HEK293 (cell line): ENCODE data around the gene ACCSL.

Experiments
- CTCF ChIA-PET: fragments of 350-600 bp; formaldehyde crosslinking; extraction: SDS; loops from one replicate; lab custom pipeline; 2021; ENCODE audit warnings: antibody characterized with exemption; lab: Yijun Ruan, JAX
- POLR2A ChIA-PET: fragments of 300-600 bp; formaldehyde crosslinking; extraction: SDS; loops from one replicate; lab custom pipeline; 2020; ENCODE audit warnings: antibody characterized with exemption, inconsistent platforms; lab: Yijun Ruan, JAX
- H3K27ac ChIP-seq: fragments of 200-500 bp; sonication (Bioruptor generic); 2 replicates; pipeline ENCODE4 v1.5.1; 2014; ENCODE audit warnings: low read depth, low read length, control low read depth, inconsistent platforms; ENCODE audit errors: extremely low read depth
- H3K36me3 ChIP-seq, 2 experiments: fragments of 200-500 bp in 1 of 2; sonication (Bioruptor generic) in 1 of 2; 1 replicate in 1 of 2; 2 replicates in 1 of 2; pipeline ENCODE4 v1.5.1; 2014 to 2017; ENCODE audit warnings: inconsistent platforms in 2 of 2, low read length in 2 of 2; ENCODE audit not compliant: control insufficient read depth in 2 of 2, insufficient read depth in 1 of 2
- H3K4me1 ChIP-seq: fragments of 200-500 bp; sonication (Bioruptor generic); 2 replicates; pipeline ENCODE4 v1.5.1; 2014; ENCODE audit warnings: mild to moderate bottlenecking, low read length, inconsistent platforms; ENCODE audit not compliant: control insufficient read depth, insufficient read depth
- H3K4me3 ChIP-seq: 2 replicates; pipeline ENCODE4 v1.5.1; 2011; ENCODE audit warnings: low read depth, mild to moderate bottlenecking, control low read depth, low read length, moderate library complexity
- H3K9me3 ChIP-seq: fragments of 200-500 bp; sonication (Bioruptor generic); 2 replicates; pipeline ENCODE4 v1.5.1; 2014; ENCODE audit warnings: low read depth, low read length, inconsistent platforms; ENCODE audit not compliant: control insufficient read depth, insufficient read depth
- HOXD13 ChIP-seq: sonication (generic); formaldehyde crosslinking; IDR thresholded peaks from 2 replicates; pipeline ENCODE4 v1.8.0; 2022; ENCODE audit warnings: missing genetic modification reagents, borderline replicate concordance
- KLF9 ChIP-seq: fragments of 450-650 bp; formaldehyde crosslinking; IDR thresholded peaks from 2 replicates; pipeline ENCODE4 v1.5.1; 2016; ENCODE audit warnings: missing biosample characterization, missing genetic modification characterization, low read depth
- ZNF174 ChIP-seq: fragments of 450-650 bp; formaldehyde crosslinking; IDR thresholded peaks from 2 replicates; pipeline ENCODE4 v1.5.0; 2017; ENCODE audit warnings: missing biosample characterization, mild to moderate bottlenecking, missing genetic modification characterization
- ZNF560 ChIP-seq: fragments of 450-650 bp; formaldehyde crosslinking; IDR thresholded peaks from 2 replicates; pipeline ENCODE4 v1.5.1; 2017; ENCODE audit warnings: missing biosample characterization, missing genetic modification characterization, borderline replicate concordance
- ZNF692 ChIP-seq: fragments of 450-650 bp; formaldehyde crosslinking; IDR thresholded peaks from 2 replicates; pipeline ENCODE4 v1.5.1; 2016; ENCODE audit warnings: missing biosample characterization, missing genetic modification characterization
- ZNF707 ChIP-seq: fragments of 450-650 bp; formaldehyde crosslinking; IDR thresholded peaks from 2 replicates; pipeline ENCODE4 v1.5.1; 2016; ENCODE audit warnings: missing biosample characterization, missing genetic modification characterization
- ZNF777 ChIP-seq: fragments of 450-650 bp; formaldehyde crosslinking; IDR thresholded peaks from 2 replicates; pipeline ENCODE4 v1.5.1; 2017; ENCODE audit warnings: missing biosample characterization, missing genetic modification characterization, borderline replicate concordance
- TF ChIP-seq, protein P1 (sequence below): fragments of 450-650 bp; formaldehyde crosslinking; IDR thresholded peaks from 2 replicates; pipeline ENCODE4 v1.5.1; 2016; ENCODE audit warnings: missing biosample characterization, missing genetic modification characterization
- TF ChIP-seq, protein P2 (sequence below): fragments of 450-650 bp; formaldehyde crosslinking; IDR thresholded peaks from 2 replicates; pipeline ENCODE4 v1.5.1; 2016; ENCODE audit warnings: missing biosample characterization, missing genetic modification characterization
- TF ChIP-seq, protein P3 (sequence below): fragments of 450-650 bp; formaldehyde crosslinking; IDR thresholded peaks from 2 replicates; pipeline ENCODE4 v1.5.1; 2016; ENCODE audit warnings: missing biosample characterization, missing genetic modification characterization
- TF ChIP-seq, protein P4 (sequence below): fragments of 450-650 bp; formaldehyde crosslinking; IDR thresholded peaks from 2 replicates; pipeline ENCODE4 v1.5.1; 2016; ENCODE audit warnings: missing biosample characterization, missing genetic modification characterization

ACCSL gene

GRCh38 chr11:44016131-44016530, 31.6 kb upstream of the ACCSL start:
- Histone ChIP-seq H3K4me1 (no peaks in the 10 kb centered on the region), H3K4me3 (no peak overlapping the region), H3K36me3 (no peaks in the 10 kb centered on the region), H3K9me3 (no peaks in the 10 kb centered on the region), H3K27ac (no peak overlapping the region)
- TF ChIP-seq ZNF560 (no peak), ZNF707 (tag by site-specific recombination) (no peak), HOXD13 (CRISPR knock-in tag) (no peak)
- TF ChIP-seq, protein P1, sequence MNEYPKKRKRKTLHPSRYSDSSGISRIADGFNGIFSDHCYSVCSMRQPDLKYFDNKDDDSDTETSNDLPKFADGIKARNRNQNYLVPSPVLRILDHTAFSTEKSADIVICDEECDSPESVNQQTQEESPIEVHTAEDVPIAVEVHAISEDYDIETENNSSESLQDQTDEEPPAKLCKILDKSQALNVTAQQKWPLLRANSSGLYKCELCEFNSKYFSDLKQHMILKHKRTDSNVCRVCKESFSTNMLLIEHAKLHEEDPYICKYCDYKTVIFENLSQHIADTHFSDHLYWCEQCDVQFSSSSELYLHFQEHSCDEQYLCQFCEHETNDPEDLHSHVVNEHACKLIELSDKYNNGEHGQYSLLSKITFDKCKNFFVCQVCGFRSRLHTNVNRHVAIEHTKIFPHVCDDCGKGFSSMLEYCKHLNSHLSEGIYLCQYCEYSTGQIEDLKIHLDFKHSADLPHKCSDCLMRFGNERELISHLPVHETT (tag by site-specific recombination) = no peak
- TF ChIP-seq, protein P2, sequence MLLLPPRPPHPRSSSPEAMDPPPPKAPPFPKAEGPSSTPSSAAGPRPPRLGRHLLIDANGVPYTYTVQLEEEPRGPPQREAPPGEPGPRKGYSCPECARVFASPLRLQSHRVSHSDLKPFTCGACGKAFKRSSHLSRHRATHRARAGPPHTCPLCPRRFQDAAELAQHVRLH (tag by site-specific recombination) = no peak
- ChIA-PET POLR2A (interaction anchor here (0.6 kb wide), 1 partner anchor 71 kb away, joined by 4 read pairs; no protein-coding TSS in a partner anchor), CTCF (no interaction called here)

DNA sequence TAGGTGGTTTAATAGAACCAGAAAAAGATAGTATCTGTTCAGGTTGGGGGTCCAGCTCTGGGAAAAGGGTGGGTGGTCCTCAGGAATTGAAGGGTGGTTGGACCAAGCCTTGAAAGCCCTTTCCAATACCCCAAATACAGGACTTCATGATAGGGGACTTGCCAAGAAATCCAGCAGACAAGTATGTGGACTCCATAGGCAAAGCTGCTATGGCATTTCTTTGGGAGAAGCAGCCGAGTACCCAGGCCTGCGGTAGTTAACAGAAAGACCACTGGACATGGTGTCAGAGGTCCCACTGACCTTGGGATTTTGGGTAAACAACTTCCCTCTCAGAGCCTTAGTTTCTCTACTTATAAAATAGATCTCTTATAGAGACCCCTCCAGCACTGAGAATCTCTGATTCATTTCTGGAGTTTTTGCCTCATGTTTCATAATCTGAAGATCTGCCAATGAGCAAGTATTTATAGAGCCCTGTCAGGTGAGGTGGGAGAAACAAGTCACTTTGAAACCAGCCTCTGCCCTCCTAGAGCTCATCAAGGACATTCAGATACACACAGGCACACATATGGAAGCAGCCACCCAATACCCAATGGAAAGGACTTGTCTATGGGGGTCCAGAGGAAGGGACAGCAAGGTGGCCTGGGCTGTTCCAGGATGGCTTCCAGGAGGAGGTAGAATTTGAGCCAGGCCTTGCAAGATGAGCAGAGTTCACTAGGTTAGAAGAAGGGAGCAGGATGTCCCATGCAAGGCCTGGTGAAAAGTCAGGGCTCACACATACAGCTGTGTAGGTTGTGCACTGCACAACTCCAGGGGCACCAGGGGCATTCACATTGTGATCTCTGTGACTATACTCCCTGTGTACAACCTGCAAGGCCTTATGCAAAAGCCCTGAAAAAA, 31.0 kb upstream of the ACCSL start:
- no peak overlapping the region for H3K4me3 ChIP-seq
- POLR2A ChIA-PET = no interaction called here
- no peaks in the 10 kb centered on the region for H3K4me1 ChIP-seq
- no peak overlapping the region for H3K27ac ChIP-seq
- CTCF ChIA-PET = interaction anchor here (0.6 kb wide), 1 partner anchor 444 kb away, joined by 3 read pairs; no protein-coding TSS in a partner anchor
- TF ChIP-seq ZNF174 = no peak
- TF ChIP-seq ZNF777 = no peak
- TF ChIP-seq, all 188 proteins: peak for 0
- no peaks in the 10 kb centered on the region for H3K9me3 ChIP-seq
- H3K36me3 ChIP-seq = no peaks in the 10 kb centered on the region

DNA sequence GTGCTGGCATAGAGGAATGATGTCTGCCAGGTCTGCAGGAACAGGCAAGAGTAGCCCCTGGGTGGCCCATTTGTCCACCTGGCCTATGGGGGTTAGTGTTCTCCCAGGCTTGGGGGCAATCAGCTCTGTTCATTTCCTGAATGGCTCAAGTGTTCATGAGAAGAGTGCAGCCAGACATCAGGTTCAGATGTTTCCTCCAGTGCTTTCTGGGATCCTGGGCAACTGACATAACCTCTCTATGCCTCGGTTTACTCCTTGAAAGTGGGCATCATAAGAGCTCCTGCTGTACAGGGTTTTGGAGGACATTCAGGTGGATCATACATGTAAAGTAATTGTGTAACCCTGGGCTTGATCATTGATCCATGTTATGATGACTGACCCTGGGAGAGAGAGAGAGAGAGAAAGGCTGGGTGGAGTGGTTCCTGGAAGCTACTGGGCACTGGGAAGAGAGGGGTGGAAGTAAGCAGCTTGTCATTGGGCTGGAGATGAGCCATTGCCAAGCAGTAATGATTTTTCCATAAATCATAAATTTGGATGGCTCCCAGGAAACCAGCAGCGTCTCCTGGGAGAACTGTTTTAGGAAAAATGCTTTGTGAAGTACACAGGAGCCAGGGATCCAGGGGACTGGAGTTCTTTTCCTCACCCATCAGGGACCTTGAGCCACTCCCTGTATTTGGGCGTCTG, 30.2 kb upstream of the ACCSL start:
- H3K4me1 ChIP-seq = no peaks in the 10 kb centered on the region
- no peaks in the 10 kb centered on the region for H3K9me3 ChIP-seq
- H3K27ac ChIP-seq = no peak overlapping the region
- POLR2A ChIA-PET = no interaction called here
- H3K36me3 ChIP-seq = no peaks in the 10 kb centered on the region
- TF ChIP-seq, protein P3, sequence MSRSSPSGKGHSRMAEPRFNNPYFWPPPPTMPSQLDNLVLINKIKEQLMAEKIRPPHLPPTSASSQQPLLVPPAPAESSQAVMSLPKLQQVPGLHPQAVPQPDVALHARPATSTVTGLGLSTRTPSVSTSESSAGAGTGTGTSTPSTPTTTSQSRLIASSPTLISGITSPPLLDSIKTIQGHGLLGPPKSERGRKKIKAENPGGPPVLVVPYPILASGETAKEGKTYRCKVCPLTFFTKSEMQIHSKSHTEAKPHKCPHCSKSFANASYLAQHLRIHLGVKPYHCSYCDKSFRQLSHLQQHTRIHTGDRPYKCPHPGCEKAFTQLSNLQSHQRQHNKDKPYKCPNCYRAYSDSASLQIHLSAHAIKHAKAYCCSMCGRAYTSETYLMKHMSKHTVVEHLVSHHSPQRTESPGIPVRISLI = no peak
- TF ChIP-seq, protein P4, sequence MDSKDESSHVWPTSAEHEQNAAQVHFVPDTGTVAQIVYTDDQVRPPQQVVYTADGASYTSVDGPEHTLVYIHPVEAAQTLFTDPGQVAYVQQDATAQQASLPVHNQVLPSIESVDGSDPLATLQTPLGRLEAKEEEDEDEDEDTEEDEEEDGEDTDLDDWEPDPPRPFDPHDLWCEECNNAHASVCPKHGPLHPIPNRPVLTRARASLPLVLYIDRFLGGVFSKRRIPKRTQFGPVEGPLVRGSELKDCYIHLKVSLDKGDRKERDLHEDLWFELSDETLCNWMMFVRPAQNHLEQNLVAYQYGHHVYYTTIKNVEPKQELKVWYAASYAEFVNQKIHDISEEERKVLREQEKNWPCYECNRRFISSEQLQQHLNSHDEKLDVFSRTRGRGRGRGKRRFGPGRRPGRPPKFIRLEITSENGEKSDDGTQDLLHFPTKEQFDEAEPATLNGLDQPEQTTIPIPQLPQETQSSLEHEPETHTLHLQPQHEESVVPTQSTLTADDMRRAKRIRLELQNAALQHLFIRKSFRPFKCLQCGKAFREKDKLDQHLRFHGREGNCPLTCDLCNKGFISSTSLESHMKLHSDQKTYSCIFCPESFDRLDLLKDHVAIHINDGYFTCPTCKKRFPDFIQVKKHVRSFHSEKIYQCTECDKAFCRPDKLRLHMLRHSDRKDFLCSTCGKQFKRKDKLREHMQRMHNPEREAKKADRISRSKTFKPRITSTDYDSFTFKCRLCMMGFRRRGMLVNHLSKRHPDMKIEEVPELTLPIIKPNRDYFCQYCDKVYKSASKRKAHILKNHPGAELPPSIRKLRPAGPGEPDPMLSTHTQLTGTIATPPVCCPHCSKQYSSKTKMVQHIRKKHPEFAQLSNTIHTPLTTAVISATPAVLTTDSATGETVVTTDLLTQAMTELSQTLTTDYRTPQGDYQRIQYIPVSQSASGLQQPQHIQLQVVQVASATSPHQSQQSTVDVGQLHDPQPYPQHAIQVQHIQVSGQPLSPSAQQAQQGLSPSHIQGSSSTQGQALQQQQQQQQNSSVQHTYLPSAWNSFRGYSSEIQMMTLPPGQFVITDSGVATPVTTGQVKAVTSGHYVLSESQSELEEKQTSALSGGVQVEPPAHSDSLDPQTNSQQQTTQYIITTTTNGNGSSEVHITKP (tag by site-specific recombination) = no peak
- TF ChIP-seq KLF9 (tag by site-specific recombination) = no peak
- TF ChIP-seq ZNF692 = no peak
- no peak overlapping the region for H3K4me3 ChIP-seq
- CTCF ChIA-PET = interaction anchor here (0.6 kb wide), 1 partner anchor 444 kb away, joined by 3 read pairs; no protein-coding TSS in a partner anchor
